HT1080 (cell line): Measurements from ENCODE around the gene STOML2. TPM values are rescaled to one million over a fixed set of nuclear protein-coding genes. Genes with fewer than 3 reads are reported as not detected.

Experiments
- DNase-seq: peaks from one replicate; pipeline ENCODE4 v3.0.0-alpha.2; 2015; ENCODE audit warnings: low read depth
- total RNA-seq: library from RNA; depleted of rRNA; stranded (reverse); fragments of >200 nt; shearing (Covaris generic); gene quantifications from 2 replicates; pipeline ENCODE4 v1.2.3, GENCODE V29; 2014

Gene STOML2
- total RNA-seq, 1 experiment from 2014 or later = 296 TPM

- DNase-seq = no peak
Measured at GRCh38 chr9:35108461-35108860, 5.5 kb upstream of the STOML2 start.

- DNase-seq = no peak
Measured at GRCh38 chr9:35107297-35108290, 4.7 kb upstream of the STOML2 start.

- no peak for DNase-seq
Measured at GRCh38 chr9:35106343-35106730, 3.4 kb upstream of the STOML2 start.

GRCh38 chr9:35105571-35106342 is 2.8 kb upstream of the STOML2 start:
- DNase-seq = no peak

GRCh38 chr9:35105126-35105525 is 2.2 kb upstream of the STOML2 start:
- DNase-seq = no peak

- DNase-seq = no peak
Measured at GRCh38 chr9:35104586-35104985, 1.7 kb upstream of the STOML2 start.

GRCh38 chr9:35103660-35104191 is 795 bp upstream of the STOML2 start:
- no peak for DNase-seq

GRCh38 chr9:35102465-35102768 is 514 bp downstream of the STOML2 start:
- DNase-seq = no peak

- DNase-seq = no peak
Measured at GRCh38 chr9:35097573-35097972, 5.4 kb downstream of the STOML2 start.

GRCh38 chr9:35096035-35096849 is 6.7 kb downstream of the STOML2 start, which contains the start of gene PIGO:
Gene PIGO (minus strand): TSS chr9:35096591. CDS start chr9:35095565, 1,026 bp downstream.
- peak; percentile 85 for DNase-seq

GRCh38 chr9:35091536-35091935 is 11.4 kb downstream of the STOML2 start:
- DNase-seq = no peak

- DNase-seq = no peak
Measured at GRCh38 chr9:35089434-35089833, 13.5 kb downstream of the STOML2 start.

- DNase-seq = no peak
Measured at GRCh38 chr9:35085078-35085477, 17.9 kb downstream of the STOML2 start.

GRCh38 chr9:35079426-35080341 is 23.2 kb downstream of the STOML2 start, which contains the start of gene FANCG:
Gene FANCG (minus strand): TSS chr9:35079942. CDS start chr9:35079524, 418 bp downstream.
- DNase-seq = peak; percentile 93

GRCh38 chr9:35079041-35079425 is 23.9 kb downstream of the STOML2 start:
- DNase-seq = no peak

GRCh38 chr9:35078066-35078465 is 24.9 kb downstream of the STOML2 start:
- no peak for DNase-seq

- DNase-seq = no peak
Measured at GRCh38 chr9:35076848-35077247, 26.1 kb downstream of the STOML2 start.

GRCh38 chr9:35075358-35075757 is 27.6 kb downstream of the STOML2 start:
- DNase-seq = no peak

GRCh38 chr9:35074791-35075190 is 28.1 kb downstream of the STOML2 start:
- DNase-seq = no peak

GRCh38 chr9:35074141-35074540 is 28.8 kb downstream of the STOML2 start:
- no peak for DNase-seq
